SJCRH30 (cell line): ENCODE results near the gene GPR158. TPM values are rescaled to one million over a fixed set of nuclear protein-coding genes. Genes with fewer than 3 reads are reported as not detected.

Source experiments
- DNase-seq, 2 experiments: peaks; one replicate each; pipeline ENCODE4 v3.0.0-alpha.2; 2015 to 2020
- H3K27ac ChIP-seq: fragments of 250-450 bp; sonication (Bioruptor Pico); 2 replicates; pipeline ENCODE4 v1.5.1; 2020; ENCODE audit warnings: mild to moderate bottlenecking, moderate library complexity
- H3K27me3 ChIP-seq: fragments of 250-450 bp; sonication (Bioruptor Pico); 2 replicates; pipeline ENCODE4 v1.5.1; 2020; ENCODE audit warnings: mild to moderate bottlenecking, moderate library complexity
- H3K36me3 ChIP-seq: fragments of 250-450 bp; sonication (Bioruptor Pico); 2 replicates; pipeline ENCODE4 v1.5.1; 2020; ENCODE audit warnings: mild to moderate bottlenecking, moderate library complexity
- H3K4me1 ChIP-seq: fragments of 250-450 bp; sonication (Bioruptor Pico); 2 replicates; pipeline ENCODE4 v1.5.1; 2020; ENCODE audit warnings: mild to moderate bottlenecking, moderate library complexity
- H3K4me3 ChIP-seq: fragments of 250-450 bp; sonication (Bioruptor Pico); 2 replicates; pipeline ENCODE4 v1.5.1; 2020; ENCODE audit warnings: mild to moderate bottlenecking, moderate library complexity
- H3K9me3 ChIP-seq: fragments of 250-450 bp; sonication (Bioruptor Pico); replicated peaks from 2 replicates; pipeline ENCODE4 v1.5.1; 2020; ENCODE audit warnings: mild to moderate bottlenecking, moderate library complexity
- total RNA-seq: library from RNA; depleted of rRNA; stranded (reverse); fragments of >200 nt; shearing (Covaris generic); gene quantifications from 2 replicates; pipeline ENCODE4 v1.2.3, GENCODE V29; 2014

The GPR158 gene
- total RNA-seq, 1 experiment from 2014 or later = 6.8 TPM

DNA sequence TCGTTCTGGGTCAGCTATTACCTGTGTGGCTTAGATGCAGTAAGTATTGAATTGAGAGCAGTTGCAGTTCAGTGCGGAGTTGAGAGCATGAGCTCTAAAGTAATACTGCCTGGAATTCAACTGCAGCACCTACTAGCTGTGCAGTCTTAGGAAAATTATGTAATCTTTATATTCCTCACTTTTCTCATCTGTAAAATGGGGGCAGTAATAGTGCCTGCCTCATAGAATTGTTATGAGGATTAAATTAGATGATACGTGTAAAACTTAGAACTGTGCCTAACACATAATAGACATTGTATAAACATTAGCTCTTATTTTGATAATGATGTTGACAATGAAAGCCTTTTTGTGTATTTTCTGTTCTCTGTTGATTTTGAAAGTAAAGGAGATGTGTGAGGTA lies 330.0 kb downstream of the GPR158 start:
- Histone ChIP-seq H3K4me1 (no peaks in the 10 kb centered on the region), H3K27me3 (no peaks in the 10 kb centered on the region), H3K9me3 (no peaks in the 10 kb centered on the region), H3K27ac (no peak overlapping the region), H3K4me3 (no peak overlapping the region), H3K36me3 (no peaks in the 10 kb centered on the region)
- DNase-seq = no peak

DNA sequence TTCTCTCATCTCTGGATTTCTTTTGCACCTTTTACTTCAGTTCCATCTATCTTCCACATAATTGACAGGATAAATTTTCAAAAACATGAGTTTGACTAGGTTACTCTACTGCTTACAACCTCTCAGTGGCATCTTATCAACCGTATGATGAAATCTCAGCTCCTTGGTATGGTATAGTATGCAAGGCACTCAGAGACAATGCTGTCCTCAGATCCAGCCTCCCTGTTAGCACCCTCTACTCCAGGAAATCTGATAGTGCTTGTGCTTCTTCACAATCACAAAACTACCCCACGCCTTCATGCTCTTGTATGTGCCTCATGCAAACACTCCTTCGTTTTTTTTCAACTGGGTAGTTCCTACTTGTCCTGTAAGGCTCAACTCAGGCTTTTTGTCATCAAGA lies 330.7 kb downstream of the GPR158 start:
- Histone ChIP-seq H3K4me1 (no peaks in the 10 kb centered on the region), H3K27ac (no peak overlapping the region), H3K36me3 (no peaks in the 10 kb centered on the region), H3K4me3 (no peak overlapping the region), H3K27me3 (no peaks in the 10 kb centered on the region), H3K9me3 (no peaks in the 10 kb centered on the region)
- DNase-seq = no peak

DNA sequence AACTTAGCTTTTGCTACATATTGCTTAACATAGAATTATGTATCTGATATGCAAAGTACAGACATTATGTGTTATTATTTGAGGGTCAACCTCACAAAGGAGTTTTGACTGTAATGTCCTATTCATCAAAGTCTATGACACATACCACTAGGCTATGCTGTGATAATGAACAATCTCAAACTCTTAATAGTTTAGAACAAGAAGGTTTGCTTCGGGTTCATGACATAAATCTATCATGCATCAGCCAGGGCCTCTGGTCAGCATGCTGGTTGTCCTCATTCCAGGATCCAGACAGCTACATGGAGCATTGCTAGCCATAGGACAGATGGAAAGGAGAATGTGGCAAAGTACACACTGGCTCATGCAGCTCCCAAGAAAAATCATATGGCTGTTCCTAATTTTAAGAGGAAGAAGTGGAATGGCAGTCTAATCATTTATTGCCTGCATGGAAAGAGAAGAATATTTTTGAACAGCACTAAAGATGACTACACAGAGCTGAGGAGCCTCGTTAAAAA lies 332.1 kb downstream of the GPR158 start:
- H3K27ac ChIP-seq = no peak overlapping the region
- H3K9me3 ChIP-seq = no peaks in the 10 kb centered on the region
- no peaks in the 10 kb centered on the region for H3K4me1 ChIP-seq
- no peak for DNase-seq
- H3K4me3 ChIP-seq = no peak overlapping the region
- H3K36me3 ChIP-seq = no peaks in the 10 kb centered on the region
- no peaks in the 10 kb centered on the region for H3K27me3 ChIP-seq

DNA sequence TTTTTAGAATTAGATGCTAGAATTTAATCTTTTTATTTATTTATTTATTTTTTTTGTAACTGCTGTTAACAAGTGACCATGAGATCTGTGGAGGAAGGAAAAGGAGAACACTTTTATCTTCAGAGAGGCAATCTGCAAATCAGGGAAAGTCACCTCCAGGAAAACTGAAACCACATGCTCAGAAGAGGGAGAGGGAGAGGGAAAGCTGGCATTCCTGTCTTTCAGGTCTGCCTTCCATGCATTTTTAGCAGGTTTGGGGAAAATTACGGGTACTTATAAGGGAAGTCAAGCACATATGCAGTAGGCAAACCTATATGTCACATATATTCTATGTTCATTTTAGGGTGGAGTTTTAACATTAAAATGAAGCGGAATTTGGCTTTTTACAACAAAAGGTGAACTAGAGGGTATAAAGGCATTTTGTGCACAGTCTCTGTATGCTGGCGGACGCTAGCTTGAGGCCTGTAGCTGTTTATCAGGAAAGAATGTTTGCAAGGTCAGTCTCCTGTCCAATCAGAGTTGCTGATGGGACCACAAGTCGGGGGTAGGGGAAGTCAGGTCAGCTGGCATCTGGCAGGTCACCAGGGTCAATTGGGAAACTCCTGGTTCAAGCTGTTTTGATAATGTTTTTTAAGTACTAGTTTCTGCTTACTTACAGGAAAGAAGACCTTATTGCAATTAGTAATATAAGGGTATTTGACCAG lies 333.5 kb downstream of the GPR158 start:
- H3K27ac ChIP-seq = no peak overlapping the region
- H3K9me3 ChIP-seq = no peaks in the 10 kb centered on the region
- no peaks in the 10 kb centered on the region for H3K4me1 ChIP-seq
- H3K27me3 ChIP-seq = no peaks in the 10 kb centered on the region
- H3K4me3 ChIP-seq = no peak overlapping the region
- no peak for DNase-seq
- H3K36me3 ChIP-seq = no peaks in the 10 kb centered on the region

DNA sequence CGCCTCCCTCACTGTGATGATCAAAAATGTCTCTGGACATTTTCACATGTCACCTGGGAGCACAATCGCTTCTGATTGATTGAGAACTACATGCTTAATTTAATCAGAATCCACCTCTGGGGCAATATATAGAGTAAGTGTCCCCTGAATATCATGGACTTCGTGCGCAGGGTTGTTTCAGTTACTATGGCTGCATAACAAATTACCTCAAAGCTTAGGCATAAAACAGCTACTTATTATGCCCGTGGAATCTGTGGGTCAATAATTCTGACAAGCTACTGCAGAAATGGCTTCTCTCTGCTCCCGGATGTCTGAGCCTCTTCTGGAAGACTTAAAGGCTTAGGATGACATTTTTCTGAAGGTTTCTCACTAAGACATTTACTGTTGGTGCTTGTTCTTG lies 334.4 kb downstream of the GPR158 start:
- no peak for DNase-seq
- Histone ChIP-seq H3K9me3 (no peaks in the 10 kb centered on the region), H3K36me3 (no peaks in the 10 kb centered on the region), H3K4me1 (no peaks in the 10 kb centered on the region), H3K4me3 (no peak overlapping the region), H3K27ac (no peak overlapping the region), H3K27me3 (no peaks in the 10 kb centered on the region)

DNA sequence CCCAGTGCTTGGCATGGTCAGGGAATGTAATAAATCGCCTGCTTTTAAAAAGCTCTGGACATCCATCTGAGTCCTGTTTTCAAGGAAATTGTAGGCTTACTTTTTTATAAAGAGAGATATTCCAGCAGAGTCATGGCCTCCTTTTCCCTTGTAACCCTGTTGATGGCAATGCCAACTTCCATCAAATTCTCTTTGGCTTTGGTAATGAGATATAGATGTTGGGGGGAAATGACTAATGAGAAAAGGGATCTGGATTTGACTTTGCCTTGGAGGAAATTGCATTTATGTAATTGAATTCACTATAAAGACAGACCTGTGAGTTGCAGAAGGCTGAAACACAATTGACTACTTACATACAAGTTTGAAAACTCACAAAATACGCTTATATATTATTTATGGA lies 347.5 kb downstream of the GPR158 start:
- no peaks in the 10 kb centered on the region for H3K36me3 ChIP-seq
- no peaks in the 10 kb centered on the region; the same call in 1 of the 2 replicates for H3K27me3 ChIP-seq
- no peak for DNase-seq
- H3K4me3 ChIP-seq = no peak overlapping the region
- no peaks in the 10 kb centered on the region for H3K9me3 ChIP-seq
- no peak overlapping the region for H3K27ac ChIP-seq
- H3K4me1 ChIP-seq = no peaks in the 10 kb centered on the region

DNA sequence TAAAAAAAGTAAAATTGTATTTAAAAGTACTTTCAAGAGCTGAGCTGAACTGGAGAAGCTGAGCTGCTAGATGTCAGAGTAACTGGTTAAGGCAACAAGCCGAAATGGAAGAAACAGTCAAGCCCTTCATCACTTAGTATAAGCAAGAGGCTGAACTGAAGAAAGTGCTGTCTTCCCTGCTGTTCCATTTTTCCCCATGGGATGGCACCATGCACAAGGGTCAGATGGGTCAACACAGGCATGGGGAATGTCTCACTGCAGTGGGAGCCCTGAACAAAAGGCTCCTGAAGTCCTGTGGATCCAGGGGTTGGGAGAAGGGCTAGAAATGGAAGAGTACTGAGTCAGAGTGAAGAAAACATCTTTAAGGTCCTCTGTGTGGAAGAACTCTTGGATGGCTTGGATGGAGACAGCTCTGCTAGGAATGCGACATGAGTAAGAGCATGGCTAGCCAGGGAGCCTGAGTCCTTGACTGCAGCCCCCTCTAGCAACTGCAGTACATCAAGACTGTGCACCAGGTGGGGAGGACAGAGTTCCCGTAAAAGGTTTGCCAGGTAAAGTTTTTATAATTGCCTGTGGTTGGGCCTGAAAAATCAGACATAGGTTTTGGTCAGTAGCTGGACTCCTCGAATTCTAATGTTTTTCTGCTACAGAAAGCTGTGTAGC lies 348.3 kb downstream of the GPR158 start:
- DNase-seq = peak; percentile 12 to 24
- H3K27me3 ChIP-seq = no peaks in the 10 kb centered on the region; the same call in 1 of the 2 replicates
- no peaks in the 10 kb centered on the region for H3K9me3 ChIP-seq
- H3K27ac ChIP-seq = no peak overlapping the region
- no peak overlapping the region for H3K4me3 ChIP-seq
- H3K36me3 ChIP-seq = no peaks in the 10 kb centered on the region
- H3K4me1 ChIP-seq = no peaks in the 10 kb centered on the region

DNA sequence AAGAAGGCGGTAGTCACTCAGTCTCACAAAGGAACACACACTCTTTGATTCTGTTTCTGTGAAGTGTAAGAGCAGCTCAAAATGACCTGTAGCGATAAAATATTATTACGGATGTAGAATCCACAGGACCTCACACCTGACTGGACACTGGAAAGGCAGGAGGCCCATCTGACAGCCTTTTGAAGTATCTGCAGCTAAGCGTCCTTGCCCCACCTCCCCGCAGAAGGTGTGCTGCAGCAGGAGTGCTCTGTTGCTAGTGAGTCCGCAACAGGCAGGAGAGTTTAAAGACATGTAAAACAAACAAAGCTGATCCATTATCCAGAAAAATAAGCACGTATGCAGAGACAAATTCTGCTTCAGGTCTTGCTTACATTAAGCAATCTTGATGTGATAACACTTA lies 355.5 kb downstream of the GPR158 start:
- Histone ChIP-seq H3K27ac (no peak overlapping the region), H3K27me3 (no peaks in the 10 kb centered on the region), H3K36me3 (no peaks in the 10 kb centered on the region), H3K4me3 (no peak overlapping the region), H3K9me3 (no peaks in the 10 kb centered on the region), H3K4me1 (no peaks in the 10 kb centered on the region)
- DNase-seq = no peak

DNA sequence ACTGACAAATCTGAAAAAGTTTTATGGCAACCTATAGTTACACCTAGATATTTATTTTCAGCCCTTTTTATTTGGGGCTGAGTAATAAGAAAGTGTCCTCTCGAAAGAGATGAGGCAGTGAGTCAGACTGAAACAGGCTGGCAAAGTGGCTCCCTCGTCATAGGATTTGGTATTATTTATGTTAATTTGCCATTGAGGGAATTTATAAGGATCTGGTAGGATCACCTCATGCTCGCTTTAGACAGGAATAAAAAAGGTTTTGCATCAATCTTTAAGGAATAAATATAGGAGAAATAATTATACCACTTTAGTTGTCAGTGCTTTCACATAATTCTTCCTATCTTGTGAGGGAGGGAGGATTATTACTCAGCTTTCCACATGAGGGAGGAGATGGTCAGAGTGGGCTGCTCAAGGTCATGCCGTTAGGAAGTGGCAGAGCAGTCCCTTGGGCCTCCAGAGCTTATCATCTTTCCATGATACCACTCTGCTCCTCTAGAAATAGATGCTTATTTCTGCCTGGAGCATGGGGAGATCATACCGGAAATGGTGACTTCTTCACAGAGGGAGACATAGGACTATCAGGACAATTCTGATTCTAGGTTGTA lies 356.8 kb downstream of the GPR158 start:
- Histone ChIP-seq H3K36me3 (no peaks in the 10 kb centered on the region), H3K4me1 (no peaks in the 10 kb centered on the region), H3K4me3 (no peak overlapping the region), H3K27me3 (no peaks in the 10 kb centered on the region), H3K9me3 (no peaks in the 10 kb centered on the region), H3K27ac (no peak overlapping the region)
- DNase-seq = no peak

DNA sequence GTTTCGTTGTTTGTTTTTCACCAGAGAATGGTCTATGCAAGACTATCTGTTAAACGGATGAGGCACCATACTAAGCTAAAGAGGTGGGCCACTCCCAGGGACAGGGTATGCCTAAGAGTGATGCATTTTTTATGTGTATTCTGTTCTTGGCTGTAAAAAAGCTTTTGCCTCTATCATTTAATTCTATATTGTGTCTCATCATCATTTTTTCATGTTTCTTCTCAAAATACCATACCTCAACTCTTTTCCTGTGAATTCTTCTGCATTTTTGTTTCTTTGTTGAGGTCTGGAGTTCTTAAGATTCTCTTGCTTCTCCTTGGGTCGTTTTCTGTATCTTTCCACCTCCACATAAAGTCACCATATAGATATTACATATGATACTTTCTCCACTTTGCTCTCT lies 357.4 kb downstream of the GPR158 start:
- Histone ChIP-seq H3K36me3 (no peaks in the 10 kb centered on the region), H3K27me3 (no peaks in the 10 kb centered on the region), H3K27ac (no peak overlapping the region), H3K9me3 (no peaks in the 10 kb centered on the region), H3K4me3 (no peak overlapping the region), H3K4me1 (no peaks in the 10 kb centered on the region)
- no peak for DNase-seq

DNA sequence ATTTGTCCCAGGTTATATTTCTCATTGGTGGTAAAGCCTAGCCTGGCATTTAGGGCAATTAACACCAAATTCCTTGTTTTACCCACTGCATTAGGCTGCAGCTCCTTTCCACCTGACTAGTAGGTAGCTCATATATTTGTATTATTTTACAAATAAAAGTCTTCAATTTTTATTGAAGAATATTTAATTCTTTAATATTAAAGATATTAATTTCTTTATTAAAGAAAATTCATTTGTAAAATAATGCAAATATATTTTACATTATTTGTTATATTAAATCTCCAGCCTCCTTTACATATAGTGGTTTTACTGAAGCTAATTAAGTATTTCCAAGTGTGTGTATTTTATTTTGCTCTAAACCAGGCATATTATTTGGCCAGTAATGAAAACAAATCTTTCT lies 361.2 kb downstream of the GPR158 start:
- no peaks in the 10 kb centered on the region for H3K9me3 ChIP-seq
- no peak overlapping the region for H3K4me3 ChIP-seq
- no peaks in the 10 kb centered on the region for H3K36me3 ChIP-seq
- no peaks in the 10 kb centered on the region for H3K4me1 ChIP-seq
- no peaks in the 10 kb centered on the region for H3K27me3 ChIP-seq
- no peak for DNase-seq
- H3K27ac ChIP-seq = no peak overlapping the region

DNA sequence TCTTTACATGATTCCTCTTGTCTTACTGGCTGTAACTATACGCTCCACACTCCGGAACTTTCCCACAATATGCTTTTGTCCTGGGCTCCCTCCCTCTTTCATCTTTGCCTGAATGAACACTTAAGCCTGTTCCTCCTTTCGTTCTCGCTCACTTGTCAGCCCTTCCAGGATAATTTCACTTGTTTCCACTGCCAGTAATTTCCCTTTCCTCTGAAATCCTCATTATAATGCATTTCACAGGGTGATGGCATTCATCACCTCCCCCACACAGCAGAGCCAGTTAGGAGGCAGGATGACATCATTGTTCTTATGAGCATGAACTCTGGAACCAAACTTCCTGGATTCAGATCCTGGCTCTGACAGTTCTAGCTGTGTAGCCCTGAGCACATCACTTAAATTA lies 372.6 kb downstream of the GPR158 start:
- Histone ChIP-seq H3K27ac (no peak overlapping the region), H3K9me3 (no peaks in the 10 kb centered on the region)
- DNase-seq = peak in 1 of 2 experiments; percentile 27

DNA sequence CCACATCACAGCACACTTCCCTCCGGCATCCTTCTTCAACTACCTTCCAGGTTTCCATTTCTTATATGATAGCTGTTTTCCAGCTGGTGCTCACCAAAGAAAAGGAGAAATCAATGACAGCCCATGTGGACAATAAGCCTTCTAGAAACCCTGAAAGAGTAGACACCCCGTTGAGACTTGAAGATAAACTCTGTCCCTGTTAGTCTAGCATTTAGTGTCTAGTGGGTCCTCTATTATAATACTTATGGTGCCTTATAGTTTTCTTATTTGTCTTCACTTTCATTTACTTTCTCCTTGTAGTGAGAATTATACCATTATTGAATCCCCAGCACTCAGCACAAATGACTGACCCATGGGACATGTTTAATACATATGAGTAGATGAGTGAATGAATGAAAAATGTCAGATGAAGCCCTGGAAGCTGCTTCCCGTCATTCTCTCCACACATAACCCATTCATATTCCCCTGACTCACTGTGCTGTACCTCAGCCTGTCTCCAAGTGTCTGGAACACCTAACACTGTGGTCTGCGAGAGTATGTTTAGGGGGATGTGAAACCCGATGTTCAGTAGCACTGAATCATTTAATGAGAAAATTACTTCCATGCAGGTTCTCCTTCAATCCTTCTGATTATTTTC lies 377.6 kb downstream of the GPR158 start:
- H3K9me3 ChIP-seq = no peaks in the 10 kb centered on the region
- DNase-seq = no peak
- no peaks in the 10 kb centered on the region for H3K27me3 ChIP-seq
- no peak overlapping the region for H3K27ac ChIP-seq
- H3K36me3 ChIP-seq = peaks cover 3% of the 10 kb centered on the region; the same call in 1 of the 2 replicates
- no peak overlapping the region for H3K4me3 ChIP-seq
- H3K4me1 ChIP-seq = no peaks in the 10 kb centered on the region

More for the DNA sequence above, 372.6 kb downstream of the GPR158 start:
- H3K27me3 ChIP-seq = no peaks in the 10 kb centered on the region
- H3K4me3 ChIP-seq = no peak overlapping the region
- H3K4me1 ChIP-seq = no peaks in the 10 kb centered on the region
- H3K36me3 ChIP-seq = no peaks in the 10 kb centered on the region

DNA sequence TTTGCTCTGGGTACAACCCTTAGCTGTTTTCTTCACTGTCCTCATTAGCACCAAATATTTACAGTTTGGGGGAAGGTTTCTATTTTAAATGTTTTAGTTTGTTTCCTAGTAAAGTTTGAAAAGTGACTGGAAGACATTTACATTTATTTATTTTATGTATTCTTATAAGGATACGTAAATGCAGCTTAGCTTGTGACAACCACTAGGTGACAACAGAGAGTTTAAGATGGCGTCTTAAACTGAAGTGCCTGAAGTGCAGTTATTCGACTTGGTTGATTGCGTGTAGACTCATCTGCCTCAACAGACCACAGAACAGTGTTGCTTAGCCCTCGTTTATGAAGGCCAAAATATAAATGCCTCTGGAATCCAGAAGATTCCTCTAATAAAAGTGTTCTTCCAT lies 381.1 kb downstream of the GPR158 start:
- no peaks in the 10 kb centered on the region for H3K27me3 ChIP-seq
- H3K9me3 ChIP-seq = no peaks in the 10 kb centered on the region
- H3K4me3 ChIP-seq = no peak overlapping the region
- no peak for DNase-seq
- peaks cover 3% of the 10 kb centered on the region; the same call in 1 of the 2 replicates for H3K36me3 ChIP-seq
- no peak overlapping the region for H3K27ac ChIP-seq
- no peaks in the 10 kb centered on the region for H3K4me1 ChIP-seq

DNA sequence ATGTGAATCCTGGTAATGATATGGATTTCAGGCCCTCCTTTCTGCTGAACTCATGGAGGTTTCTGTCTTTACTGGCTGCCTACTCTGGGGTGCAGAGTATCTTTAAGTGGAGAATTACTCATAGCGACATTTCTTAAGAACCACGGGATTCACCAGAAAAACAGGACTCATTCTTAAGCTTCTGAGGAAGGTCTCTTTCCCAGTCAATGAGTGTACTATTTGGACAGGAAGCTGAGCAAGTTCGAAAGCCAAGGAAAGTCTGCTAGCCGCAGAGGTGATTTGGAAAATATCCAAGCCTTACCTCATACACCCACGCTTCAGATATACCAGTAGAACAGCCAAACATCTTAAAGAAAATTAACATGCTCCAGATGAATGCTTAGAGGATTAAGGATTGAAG lies 381.7 kb downstream of the GPR158 start:
- Histone ChIP-seq H3K27ac (no peak overlapping the region), H3K36me3 (peaks cover 3% of the 10 kb centered on the region; the same call in 1 of the 2 replicates), H3K4me3 (no peak overlapping the region), H3K9me3 (no peaks in the 10 kb centered on the region), H3K4me1 (no peaks in the 10 kb centered on the region), H3K27me3 (no peaks in the 10 kb centered on the region)
- DNase-seq = no peak
